Dedifferentiated amniotic fluid mesenchymal stem cell (primary cell): Measurements from ENCODE around the gene TCAF1.
A peak's percentile ranks its signal among the peaks of the same experiment; 100 is the strongest.
"Not testable (repeated sequence)": the region's sequence is repeated elsewhere in the genome, so short reads cannot be mapped to it uniquely, and the experiment has no call there.

Experiments
- DNase-seq: peaks from one replicate; pipeline ENCODE4 v3.0.0-alpha.2; 2016; ENCODE audit errors: extremely low spot score

The TCAF1 gene

GRCh38 chr7:143905509-143905908 lies 3.5 kb upstream of the TCAF1 start:
- DNase-seq, result no peak

DNA sequence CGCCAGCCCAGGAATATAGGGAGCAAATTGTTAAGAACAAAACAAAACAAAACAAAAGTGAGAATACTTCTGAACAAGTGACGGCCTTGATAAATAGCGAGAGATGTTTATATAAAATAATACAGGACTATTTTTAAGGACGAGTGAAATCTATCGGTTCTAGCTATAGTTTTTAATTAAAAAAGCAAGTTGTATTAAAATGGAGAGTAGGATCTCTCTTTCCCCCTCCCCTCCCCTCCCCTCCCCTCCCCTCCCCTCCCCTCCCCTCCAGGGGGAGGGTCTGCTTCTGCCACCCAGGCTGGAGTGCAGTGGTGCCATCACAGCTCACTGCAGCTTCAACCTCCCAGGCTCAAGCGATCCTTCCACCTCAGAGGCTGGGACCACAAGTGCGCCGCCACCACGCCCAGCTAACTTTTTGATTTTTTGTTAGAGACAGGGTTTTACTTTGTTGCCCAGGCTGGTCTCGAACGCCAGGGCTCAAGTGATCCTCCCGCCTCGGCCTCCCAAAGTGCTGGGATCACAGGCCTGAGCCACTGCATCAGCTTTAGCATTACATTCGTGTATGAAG lies 440 bp upstream of the TCAF1 start:
- DNase-seq, result no peak

- DNase-seq, result no peak
These were observed 676 bp downstream of the TCAF1 start for GRCh38 chr7:143901332-143901667.

DNA sequence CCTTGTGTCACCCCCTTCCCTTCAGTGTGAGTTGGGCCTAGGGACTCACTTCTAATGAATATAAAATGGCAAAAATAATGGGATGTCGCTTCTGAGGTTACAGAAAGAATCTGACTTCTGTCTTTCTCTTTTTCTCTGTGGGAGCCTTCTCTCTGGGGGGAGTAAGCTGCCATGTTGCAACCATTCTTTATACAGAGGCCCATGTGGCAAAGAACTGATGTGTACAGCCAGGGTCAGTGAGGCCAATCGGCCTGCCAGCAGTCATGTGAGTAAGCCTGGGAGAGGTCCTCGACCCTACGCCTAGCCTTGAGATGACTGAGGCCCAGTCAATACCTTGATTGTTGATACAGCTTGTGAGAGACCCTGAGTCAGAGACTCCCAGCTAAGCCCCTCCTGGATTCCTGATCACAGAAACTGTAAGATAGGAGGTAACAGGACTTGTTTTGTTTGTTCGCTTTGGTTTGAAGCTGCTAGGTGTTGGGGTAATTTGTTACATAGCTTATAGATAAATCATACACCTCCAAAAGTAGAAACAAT lies 1.7 kb downstream of the TCAF1 start:
- DNase-seq, result no peak

GRCh38 chr7:143898810-143899209 lies 3.2 kb downstream of the TCAF1 start:
- DNase-seq, result no peak

- no peak for DNase-seq
These were observed 5.3 kb downstream of the TCAF1 start for GRCh38 chr7:143896667-143897066.

DNA sequence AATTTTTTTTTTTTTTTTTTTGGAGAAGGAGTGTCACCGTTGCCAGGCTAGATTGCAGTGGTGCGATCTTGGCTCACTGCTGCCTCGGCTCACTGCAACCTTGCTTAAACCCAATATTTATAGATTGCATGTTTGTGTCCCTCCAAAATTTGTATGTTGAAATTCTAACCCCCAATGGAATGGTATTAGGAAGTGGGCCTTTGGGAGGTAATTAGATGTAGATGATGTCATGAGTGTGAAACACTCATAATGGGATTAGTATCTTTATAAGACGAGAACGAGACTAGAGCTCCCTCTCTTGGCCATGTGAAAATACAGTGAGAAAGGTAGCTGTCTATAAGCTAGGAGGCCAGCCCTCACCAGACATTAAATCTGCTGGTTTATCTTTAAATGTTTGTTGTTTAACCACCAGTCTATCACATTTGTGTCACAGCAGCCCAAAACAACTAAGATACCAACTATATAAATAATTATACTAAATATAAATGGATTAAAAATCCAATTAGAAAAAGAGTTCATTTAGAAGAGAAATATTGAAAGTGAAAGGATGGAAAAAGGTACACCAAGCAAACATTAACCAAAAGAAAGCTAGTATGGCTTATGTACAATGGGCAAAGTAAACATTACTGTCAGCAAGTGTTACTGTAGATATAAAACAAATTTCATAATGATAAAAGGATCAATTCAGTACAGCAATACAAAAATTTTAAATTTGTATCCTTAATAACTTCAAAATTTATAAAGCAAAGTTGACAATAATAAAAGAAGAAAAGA lies 9.3 kb downstream of the TCAF1 start:
- DNase-seq, result no peak

- no peak for DNase-seq
These were observed 10.5 kb downstream of the TCAF1 start for GRCh38 chr7:143891457-143891856.

GRCh38 chr7:143890558-143890957 lies 11.4 kb downstream of the TCAF1 start:
- no peak for DNase-seq

GRCh38 chr7:143889068-143889467 lies 12.9 kb downstream of the TCAF1 start:
- DNase-seq, result no peak

DNA sequence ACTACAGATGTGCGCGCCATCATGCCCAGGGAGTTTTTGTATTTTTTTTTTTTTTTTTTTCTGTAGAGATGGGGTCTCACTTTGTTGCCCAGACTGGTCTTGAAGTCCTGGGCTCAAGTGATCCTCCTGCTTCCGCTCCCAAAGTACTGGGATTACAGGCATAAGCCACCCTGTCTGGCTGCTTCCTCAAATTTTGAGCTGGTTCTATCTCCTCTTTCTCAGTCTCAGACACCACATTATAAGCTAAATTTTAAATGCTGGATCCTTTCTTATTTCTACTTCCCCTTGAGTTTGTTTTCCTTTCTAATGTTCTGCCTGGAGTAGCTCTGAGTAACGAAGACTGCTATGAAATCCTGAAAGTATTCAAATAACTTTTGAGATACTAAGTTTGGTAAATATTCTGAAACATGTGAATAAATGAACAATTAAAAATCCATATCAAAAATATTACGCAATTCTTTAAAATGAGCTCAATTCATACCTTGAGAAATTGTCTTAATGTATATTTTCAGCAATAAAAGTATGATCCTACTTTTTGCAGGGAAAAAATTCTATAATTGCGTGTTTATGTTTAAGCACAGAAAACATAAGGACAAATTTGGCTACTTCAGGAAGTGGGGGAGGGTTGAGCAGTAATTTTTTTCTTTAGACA lies 15.0 kb downstream of the TCAF1 start:
- DNase-seq, result no peak

DNA sequence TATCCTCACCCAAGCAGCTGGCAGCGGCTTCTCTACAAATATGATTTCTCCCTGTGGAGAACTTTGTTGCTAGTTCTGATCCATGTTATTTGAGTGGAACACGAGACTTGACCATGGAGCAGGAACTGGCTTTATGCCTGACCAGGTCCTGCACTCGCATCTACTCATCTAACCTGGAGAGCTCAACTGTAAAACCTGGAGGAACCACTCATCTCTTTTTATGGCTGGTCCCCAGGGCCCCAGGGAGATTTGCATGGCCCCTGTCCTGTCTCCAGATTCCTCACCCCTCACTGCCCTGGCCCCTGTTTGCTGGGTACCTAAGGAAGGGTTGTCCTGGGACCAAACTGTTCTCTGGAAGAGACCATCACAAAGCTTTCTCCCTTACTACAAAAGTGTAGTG lies 16.0 kb downstream of the TCAF1 start:
- no peak for DNase-seq

DNA sequence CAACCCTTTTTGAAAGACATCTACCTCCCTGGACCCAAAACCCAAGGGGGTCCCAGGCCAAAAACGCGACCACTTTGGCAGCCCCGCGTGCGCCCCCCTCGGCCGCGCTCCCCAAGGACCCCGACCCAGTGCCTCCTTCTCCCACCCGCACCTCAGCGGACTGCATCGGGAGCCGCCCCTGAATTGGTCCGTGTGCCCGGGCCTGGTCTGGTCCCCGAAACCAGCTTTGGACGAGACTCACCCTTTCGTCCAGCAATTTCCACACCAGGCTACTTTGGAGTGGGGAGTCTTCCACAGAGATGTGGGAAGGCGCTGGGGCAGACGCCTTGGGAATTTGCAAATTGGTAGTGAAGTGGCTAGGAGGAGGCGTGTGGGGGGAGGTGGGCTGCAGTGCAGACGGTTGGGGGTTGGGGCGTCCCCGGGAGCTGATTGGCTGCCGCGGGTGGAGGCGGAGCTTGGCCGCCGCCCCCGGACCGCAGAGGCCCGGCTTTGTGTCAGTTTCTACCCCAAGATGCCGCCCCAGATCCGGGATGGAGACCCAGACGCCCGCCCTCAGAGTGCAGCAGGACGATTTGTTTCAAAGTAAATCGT lies 16.9 kb downstream of the TCAF1 start:
- DNase-seq, result no peak

DNA sequence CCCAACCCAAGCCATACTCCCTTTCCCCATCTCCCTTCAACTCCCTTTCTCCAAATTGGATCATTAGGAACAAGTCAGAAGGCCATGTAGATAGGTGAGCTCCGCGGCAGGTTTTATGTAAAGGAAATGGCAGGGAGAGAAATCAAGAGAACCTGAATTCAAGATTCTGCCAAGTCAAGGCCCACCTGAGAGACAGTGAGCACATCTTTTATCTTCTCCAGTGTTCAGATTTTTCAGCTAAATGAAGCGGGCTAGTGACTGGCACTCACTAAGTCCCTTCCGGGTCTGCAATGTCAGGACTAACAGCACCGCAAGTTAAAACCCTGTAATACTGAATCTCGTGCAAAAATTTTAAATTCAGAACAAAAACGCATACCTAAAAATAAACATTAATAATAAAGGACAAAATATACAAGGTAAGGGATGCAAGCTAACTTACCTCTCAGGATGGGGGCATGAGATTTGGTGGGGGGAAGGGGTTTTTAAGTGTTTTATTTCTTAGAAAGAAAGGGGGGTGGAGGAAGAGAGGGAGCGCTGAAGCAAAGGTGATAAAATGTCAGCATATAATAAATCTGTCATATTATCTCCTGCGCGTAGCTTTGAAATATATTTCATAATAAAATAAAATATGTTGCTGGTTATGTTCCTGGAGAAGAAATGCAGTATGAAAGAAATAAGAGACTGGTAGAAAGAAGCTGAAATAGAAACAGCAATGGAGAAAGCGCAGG lies 17.6 kb downstream of the TCAF1 start:
- DNase-seq, result no peak

DNA sequence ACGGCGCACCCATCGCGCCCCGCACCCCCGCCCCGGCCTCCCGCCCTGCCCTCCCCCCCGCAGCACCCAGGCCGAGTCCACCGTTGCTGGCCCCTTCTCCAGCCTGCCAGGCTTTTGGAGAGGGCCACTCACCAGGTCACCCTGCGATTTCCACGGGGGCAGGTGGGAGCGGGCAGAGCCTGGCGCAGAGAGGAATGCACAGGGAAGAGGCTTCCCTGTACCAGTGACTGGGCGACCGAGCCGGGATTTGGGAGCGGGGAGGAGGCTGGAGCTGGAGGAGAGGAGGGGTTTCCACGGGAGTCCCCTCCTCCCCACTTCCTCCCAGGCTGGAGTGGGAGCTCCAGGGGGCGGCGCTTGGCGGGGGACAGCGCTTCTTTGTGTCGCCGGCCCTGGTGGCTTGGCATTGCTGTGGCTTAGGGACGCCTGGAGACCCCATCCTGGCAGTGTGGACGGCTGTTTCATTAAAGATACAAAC lies 19.3 kb downstream of the TCAF1 start:
- peak; percentile 17 for DNase-seq

GRCh38 chr7:143882020-143882603 lies 19.9 kb downstream of the TCAF1 start:
- peak; percentile 25 for DNase-seq

GRCh38 chr7:143878884-143879283 lies 23.1 kb downstream of the TCAF1 start:
- DNase-seq, result no peak

DNA sequence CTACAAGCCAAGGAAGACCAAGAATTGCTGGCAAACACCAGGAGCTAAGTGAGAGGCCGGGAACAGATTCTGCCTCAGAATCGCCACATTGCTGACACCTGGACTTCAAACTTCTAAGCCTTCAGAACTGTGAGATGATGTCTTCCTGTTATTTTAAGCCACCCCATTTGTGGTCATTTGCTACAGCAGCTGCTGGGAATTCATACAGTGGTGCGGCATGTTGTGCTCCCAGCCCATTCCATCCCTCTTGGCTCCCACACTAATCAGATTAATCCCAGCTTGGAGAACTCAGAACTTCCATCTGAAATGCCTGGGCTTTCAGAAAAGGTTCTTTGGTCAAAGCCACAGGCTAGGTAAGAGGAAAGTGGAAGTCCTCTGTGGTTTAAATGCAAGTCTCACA lies 24.9 kb downstream of the TCAF1 start:
- DNase-seq, result no peak

DNA sequence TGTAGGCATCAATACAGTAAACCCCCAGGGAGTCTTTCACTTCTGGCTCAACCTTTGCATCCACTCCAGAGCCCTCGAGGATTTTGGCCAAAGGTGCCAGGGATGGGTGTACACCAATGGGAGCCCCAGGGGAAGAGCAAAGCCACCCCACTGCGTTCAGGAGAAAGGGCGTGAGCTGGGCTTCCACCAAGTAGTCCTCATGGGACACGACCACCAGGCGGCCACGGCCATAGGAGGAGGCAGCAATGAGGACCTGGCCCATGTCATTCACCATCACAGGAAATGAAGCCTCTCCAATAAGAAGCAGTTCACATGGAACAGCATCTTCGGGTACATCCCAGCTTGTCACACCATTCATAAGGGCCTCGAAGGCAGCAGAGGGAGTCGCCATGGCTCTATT lies 25.8 kb downstream of the TCAF1 start:
- no peak for DNase-seq

DNA sequence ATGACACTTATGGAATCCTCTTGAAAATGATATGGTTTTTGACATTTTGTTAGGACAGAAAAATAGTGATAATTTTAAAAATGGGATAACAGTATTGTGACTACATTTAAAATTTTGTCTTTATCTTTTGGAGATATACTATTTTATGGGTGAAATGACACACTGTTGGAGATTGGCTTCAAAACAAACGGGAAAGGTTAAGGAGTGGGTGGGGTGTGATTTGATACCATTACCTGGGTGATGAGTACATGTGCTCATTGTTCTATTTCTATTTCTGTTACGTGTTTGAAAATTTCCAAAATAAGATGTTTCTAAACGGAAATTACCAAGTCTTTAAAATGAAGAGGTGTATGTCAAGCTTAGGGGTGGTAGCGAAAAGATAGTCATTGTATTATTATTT lies 28.7 kb downstream of the TCAF1 start:
- DNase-seq, result not testable (repeated sequence)

DNA sequence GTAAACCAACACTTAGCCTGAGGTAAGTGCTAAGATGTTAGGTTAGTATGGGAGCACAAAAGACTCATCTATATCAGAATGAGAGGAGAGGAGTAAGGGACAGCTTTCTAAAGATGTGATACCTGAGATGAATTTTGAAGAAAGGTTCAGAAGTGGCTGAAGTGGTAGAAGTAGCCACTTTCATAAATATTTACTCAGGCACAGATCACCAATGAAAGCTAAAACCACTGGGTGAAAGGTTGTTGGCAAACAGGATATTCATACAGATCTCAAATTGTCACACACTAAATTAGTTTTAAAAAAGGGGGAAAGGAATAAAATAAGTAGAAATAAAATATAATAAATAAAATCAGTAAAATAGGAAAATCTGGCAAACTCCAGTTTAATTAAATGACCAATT lies 30.4 kb downstream of the TCAF1 start:
- DNase-seq, result not testable (repeated sequence)
